Testis (tissue), 3 donors: ENCODE results near the gene STX3. TPM values are rescaled to one million over a fixed set of nuclear protein-coding genes. Genes with fewer than 3 reads are reported as not detected.
"Not testable (repeated sequence)": the region's sequence is repeated elsewhere in the genome, so short reads cannot be mapped to it uniquely, and the experiment has no call there.

ENCODE experiments used
- DNase-seq: peaks from one replicate; pipeline ENCODE4 v3.0.0-alpha.2; 2019
- H3K27ac ChIP-seq, 2 donors: fragments of 200-600 bp; sonication (generic); one replicate each; pipeline ENCODE4 v1.5.1; 2019
- H3K27me3 ChIP-seq: fragments of 200-600 bp; sonication (generic); one replicate; pipeline ENCODE4 v1.5.1; 2019
- H3K36me3 ChIP-seq: fragments of 200-600 bp; sonication (generic); one replicate; pipeline ENCODE4 v1.5.1; 2017; ENCODE audit warnings: low read depth; ENCODE audit errors: missing control alignments
- H3K4me1 ChIP-seq: fragments of 200-600 bp; sonication (generic); one replicate; pipeline ENCODE4 v1.5.1; 2019
- H3K4me3 ChIP-seq, 2 donors: fragments of 200-600 bp; sonication (generic); one replicate each; pipeline ENCODE4 v1.5.1; 2017 to 2019
- H3K9me3 ChIP-seq: fragments of 200-600 bp; sonication (generic); one replicate; pipeline ENCODE4 v1.5.1; 2017
- CTCF ChIP-seq, 3 experiments: fragments of 450-650 bp in 2 of 3; fragments of 200-600 bp in 1 of 3; sonication (generic) in 1 of 3; IDR thresholded peaks; one replicate each; pipeline ENCODE4 v1.5.1; 2016 to 2019; ENCODE audit warnings: antibody characterized with exemption in 3 of 3, mild to moderate bottlenecking in 2 of 3, moderate library complexity in 1 of 3
- POLR2A ChIP-seq: fragments of 450-650 bp; IDR thresholded peaks from one replicate; pipeline ENCODE4 v1.6.1; 2017; ENCODE audit warnings: antibody characterized with exemption, mild to moderate bottlenecking, moderate library complexity
- WGBS, 2 donors: methylation state at CpG; one replicate each; pipeline ENCODE4 v1.1.5; 2018; 5-methylcytosine and 5-hydroxymethylcytosine counted together
- intact Hi-C: fragments of 100-400 bp; cut with DNase I; formaldehyde crosslinking; loops from one replicate; pipeline ENCODE4 v1.15.1; 2023; ENCODE audit warnings: low total_unique reads
- polyA plus RNA-seq: library from polyadenylated mRNA; stranded (reverse); fragments of 350-450 nt; fragmentation: Illumina TruSeq; extraction: RNeasy Lipid Tissue Mini Kit (QIAGEN cat#74804); gene quantifications from one replicate; pipeline ENCODE4 v1.2.3, GENCODE V29; 2014; ENCODE audit warnings: low read depth, low replicate concordance; ENCODE audit not compliant: insufficient read depth
- total RNA-seq, 2 donors: library from RNA; depleted of rRNA; stranded (reverse); fragments of >200 nt; gene quantifications; one replicate each; pipeline ENCODE4 v1.2.3, GENCODE V29; 2016

STX3 gene
- total and polyA plus RNA-seq, 3 donors from 2014 or later = 25.3 to 103 (median 94.3) TPM

GRCh38 chr11:59841514-59841913 lies 86.3 kb downstream of the STX3 start:
- no peak for TF ChIP-seq POLR2A
- TF ChIP-seq CTCF (IDR thresholded peaks at IDR 0.05) = no peak
- Histone ChIP-seq H3K4me1 (no peaks in the 10 kb centered on the region), H3K4me3 (no peak overlapping the region), H3K36me3 (no peaks in the 10 kb centered on the region), H3K27ac (no peak overlapping the region), H3K9me3 (no peaks in the 10 kb centered on the region), H3K27me3 (no peaks in the 10 kb centered on the region)
- intact Hi-C loops = no loop called here
- DNase-seq = no peak
- WGBS, 2 donors = 73 to 94% methylated on average over 2 of the region's 2 CpGs

- DNase-seq = no peak
- WGBS, 2 donors = 33 to 41% methylated on average over 7 to 12 of the region's 12 CpGs
Observed at GRCh38 chr11:59842316-59842715, 87.1 kb downstream of the STX3 start.

GRCh38 chr11:59845399-59845798 lies 90.2 kb downstream of the STX3 start, which contains the start of gene CBLIF:
Gene CBLIF (minus strand): TSS chr11:59845499. CDS start chr11:59845453, 46 bp downstream.
- WGBS, 2 donors = 76 to 82% methylated on average over 4 of the region's 4 CpGs

More at GRCh38 chr11:59842316-59842715, 87.1 kb downstream of the STX3 start:
- no peak overlapping the region for H3K4me3 ChIP-seq
- H3K27me3 ChIP-seq = no peaks in the 10 kb centered on the region
- no peaks in the 10 kb centered on the region for H3K4me1 ChIP-seq
- no peaks in the 10 kb centered on the region for H3K9me3 ChIP-seq
- TF ChIP-seq POLR2A = no peak
- no peak for TF ChIP-seq CTCF (IDR thresholded peaks at IDR 0.05)
- intact Hi-C loops = no loop called here
- H3K27ac ChIP-seq = no peak overlapping the region
- H3K36me3 ChIP-seq = no peaks in the 10 kb centered on the region

GRCh38 chr11:59846556-59846955 lies 91.4 kb downstream of the STX3 start:
- Histone ChIP-seq H3K4me1 (no peaks in the 10 kb centered on the region), H3K4me3 (no peak overlapping the region), H3K36me3 (no peaks in the 10 kb centered on the region), H3K9me3 (no peaks in the 10 kb centered on the region), H3K27ac (no peak overlapping the region), H3K27me3 (no peaks in the 10 kb centered on the region)
- intact Hi-C loops = no loop called here
- DNase-seq = no peak
- TF ChIP-seq POLR2A (no peak), CTCF (IDR thresholded peaks at IDR 0.05) (no peak)
- 63 to 69% methylated on average over 5 of the region's 5 CpGs for WGBS, 2 donors

More at GRCh38 chr11:59845399-59845798, 90.2 kb downstream of the STX3 start, which contains the start of gene CBLIF:
- intact Hi-C loops = no loop called here
- no peak within 1 kb of the TSS for H3K27ac ChIP-seq
- H3K4me3 ChIP-seq = no peak within 1 kb of the TSS
- no peaks in the 10 kb centered on the region for H3K36me3 ChIP-seq
- H3K4me1 ChIP-seq = no peaks in the 10 kb centered on the region
- no peaks in the 10 kb centered on the region for H3K9me3 ChIP-seq
- no peaks in the 10 kb centered on the region for H3K27me3 ChIP-seq
- TF ChIP-seq CTCF (IDR thresholded peaks at IDR 0.05) = no peak
- no peak for TF ChIP-seq POLR2A
- no peak for DNase-seq

GRCh38 chr11:59847626-59848025 lies 92.5 kb downstream of the STX3 start:
- H3K9me3 ChIP-seq = no peaks in the 10 kb centered on the region
- no peak for DNase-seq
- 82 to 90% methylated on average over 3 of the region's 3 CpGs for WGBS, 2 donors
- no peak overlapping the region for H3K27ac ChIP-seq
- no peaks in the 10 kb centered on the region for H3K36me3 ChIP-seq
- no peaks in the 10 kb centered on the region for H3K27me3 ChIP-seq
- TF ChIP-seq CTCF (IDR thresholded peaks at IDR 0.05) (no peak), POLR2A (no peak)
- H3K4me3 ChIP-seq = no peak overlapping the region
- H3K4me1 ChIP-seq = no peaks in the 10 kb centered on the region
- intact Hi-C loops = no loop called here

GRCh38 chr11:59848439-59848838 lies 93.3 kb downstream of the STX3 start:
- WGBS, 2 donors = 84 to 87% methylated on average over 6 of the region's 6 CpGs
- H3K36me3 ChIP-seq, H3K4me1 ChIP-seq, H3K27ac ChIP-seq, H3K4me3 ChIP-seq, H3K27me3 ChIP-seq, H3K9me3 ChIP-seq, DNase-seq, intact Hi-C loops: not testable (repeated sequence)
